HCT116 (cell line): ENCODE results near the gene SUV39H1.

ENCODE experiments used
- CEBPB ChIP-seq: IDR thresholded peaks from 2 replicates; pipeline ENCODE4 v1.6.1; 2012; ENCODE audit warnings: low read depth
- CTCF ChIP-seq, 3 experiments: fragments of 200-600 bp in 1 of 3; sonication (generic) in 1 of 3; IDR thresholded peaks in 2 of 3; conservative IDR thresholded peaks in 1 of 3; 2 replicates each; pipeline ENCODE4 v1.5.1; 2012 to 2017; ENCODE audit warnings: low read depth in 2 of 3, low read length in 2 of 3, antibody characterized with exemption in 1 of 3, borderline replicate concordance in 1 of 3, control low read depth in 1 of 3, mild to moderate bottlenecking in 1 of 3, mixed read lengths in 1 of 3, mixed run types in 1 of 3, moderate library complexity in 1 of 3; ENCODE audit not compliant: insufficient read depth in 1 of 3
- FOSL1 ChIP-seq: IDR thresholded peaks from 2 replicates; pipeline ENCODE4 v1.6.1; 2012; ENCODE audit warnings: low read depth
- POLR2A ChIP-seq: IDR thresholded peaks from 2 replicates; pipeline ENCODE4 v1.7.0; 2011; ENCODE audit warnings: borderline replicate concordance; ENCODE audit not compliant: insufficient read depth, insufficient read length; ENCODE audit errors: extremely low read depth
- SRF ChIP-seq: IDR thresholded peaks from 2 replicates; pipeline ENCODE4 v1.6.1; 2012; ENCODE audit warnings: low read depth
- TF ChIP-seq, protein P1 (sequence below): IDR thresholded peaks from 2 replicates; pipeline ENCODE4 v1.6.1; 2012; ENCODE audit warnings: low read depth

DNA sequence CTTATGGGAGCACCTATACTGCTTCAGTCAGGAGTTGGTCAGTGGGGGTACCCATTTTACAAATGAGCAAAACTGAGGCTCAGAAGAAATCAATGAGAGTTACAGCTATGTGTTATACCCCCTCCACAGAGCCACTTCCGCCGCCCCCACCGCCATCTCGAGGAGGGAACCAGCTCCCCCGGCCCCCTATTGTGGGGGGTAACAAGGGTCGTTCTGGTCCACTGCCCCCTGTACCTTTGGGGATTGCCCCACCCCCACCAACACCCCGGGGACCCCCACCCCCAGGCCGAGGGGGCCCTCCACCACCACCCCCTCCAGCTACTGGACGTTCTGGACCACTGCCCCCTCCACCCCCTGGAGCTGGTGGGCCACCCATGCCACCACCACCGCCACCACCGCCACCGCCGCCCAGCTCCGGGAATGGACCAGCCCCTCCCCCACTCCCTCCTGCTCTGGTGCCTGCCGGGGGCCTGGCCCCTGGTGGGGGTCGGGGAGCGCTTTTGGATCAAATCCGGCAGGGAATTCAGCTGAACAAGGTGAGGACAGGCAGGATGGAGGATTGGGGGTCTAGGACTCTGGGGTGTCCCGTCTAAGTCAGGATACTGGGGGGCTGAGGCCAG lies 7.9 kb upstream of the SUV39H1 start:
- TF ChIP-seq CTCF (IDR thresholded peaks at IDR 0.05 in 2 of 3, conservative IDR thresholded peaks at IDR 0.05 in 1 of 3; ENCODE audit: borderline replicate concordance in 1 of 3, insufficient read depth in 1 of 3, low read depth in 2 of 3, low read length in 2 of 3), result no peak
- TF ChIP-seq, protein P1, sequence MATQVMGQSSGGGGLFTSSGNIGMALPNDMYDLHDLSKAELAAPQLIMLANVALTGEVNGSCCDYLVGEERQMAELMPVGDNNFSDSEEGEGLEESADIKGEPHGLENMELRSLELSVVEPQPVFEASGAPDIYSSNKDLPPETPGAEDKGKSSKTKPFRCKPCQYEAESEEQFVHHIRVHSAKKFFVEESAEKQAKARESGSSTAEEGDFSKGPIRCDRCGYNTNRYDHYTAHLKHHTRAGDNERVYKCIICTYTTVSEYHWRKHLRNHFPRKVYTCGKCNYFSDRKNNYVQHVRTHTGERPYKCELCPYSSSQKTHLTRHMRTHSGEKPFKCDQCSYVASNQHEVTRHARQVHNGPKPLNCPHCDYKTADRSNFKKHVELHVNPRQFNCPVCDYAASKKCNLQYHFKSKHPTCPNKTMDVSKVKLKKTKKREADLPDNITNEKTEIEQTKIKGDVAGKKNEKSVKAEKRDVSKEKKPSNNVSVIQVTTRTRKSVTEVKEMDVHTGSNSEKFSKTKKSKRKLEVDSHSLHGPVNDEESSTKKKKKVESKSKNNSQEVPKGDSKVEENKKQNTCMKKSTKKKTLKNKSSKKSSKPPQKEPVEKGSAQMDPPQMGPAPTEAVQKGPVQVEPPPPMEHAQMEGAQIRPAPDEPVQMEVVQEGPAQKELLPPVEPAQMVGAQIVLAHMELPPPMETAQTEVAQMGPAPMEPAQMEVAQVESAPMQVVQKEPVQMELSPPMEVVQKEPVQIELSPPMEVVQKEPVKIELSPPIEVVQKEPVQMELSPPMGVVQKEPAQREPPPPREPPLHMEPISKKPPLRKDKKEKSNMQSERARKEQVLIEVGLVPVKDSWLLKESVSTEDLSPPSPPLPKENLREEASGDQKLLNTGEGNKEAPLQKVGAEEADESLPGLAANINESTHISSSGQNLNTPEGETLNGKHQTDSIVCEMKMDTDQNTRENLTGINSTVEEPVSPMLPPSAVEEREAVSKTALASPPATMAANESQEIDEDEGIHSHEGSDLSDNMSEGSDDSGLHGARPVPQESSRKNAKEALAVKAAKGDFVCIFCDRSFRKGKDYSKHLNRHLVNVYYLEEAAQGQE, result no peak
- TF ChIP-seq CEBPB, result no peak
- TF ChIP-seq FOSL1, result no peak
- no peak for TF ChIP-seq SRF
- no peak for TF ChIP-seq POLR2A
